NCI-H1436 treated with DMSO at 0.1 percent for 48 hours (cell line): ENCODE data around the gene CMSS1.

ENCODE experiments used
- DNase-seq: peaks from one replicate; lab custom pipeline; 2025; lab: John Stamatoyannopoulos, UW

CMSS1 gene

GRCh38 chr3:99960123-99960878, 142.6 kb downstream of the CMSS1 start:
- DNase-seq, result no peak

- no peak for DNase-seq
Observed at GRCh38 chr3:99960941-99961340, 143.3 kb downstream of the CMSS1 start.

GRCh38 chr3:99961756-99962515, 144.3 kb downstream of the CMSS1 start:
- no peak for DNase-seq

GRCh38 chr3:99962703-99963102, 145.0 kb downstream of the CMSS1 start:
- DNase-seq, result no peak

- no peak for DNase-seq
Observed at GRCh38 chr3:99965077-99965476, 147.4 kb downstream of the CMSS1 start.

- DNase-seq, result no peak
Observed at GRCh38 chr3:99965681-99966408, 148.2 kb downstream of the CMSS1 start.

GRCh38 chr3:99966662-99967416, 149.2 kb downstream of the CMSS1 start:
- DNase-seq, result no peak

GRCh38 chr3:99967796-99968195, 150.1 kb downstream of the CMSS1 start:
- no peak for DNase-seq

- DNase-seq, result no peak
Observed at GRCh38 chr3:99969136-99969535, 151.5 kb downstream of the CMSS1 start.

GRCh38 chr3:99970198-99970597, 152.5 kb downstream of the CMSS1 start:
- DNase-seq, result no peak

GRCh38 chr3:99971761-99972160, 154.1 kb downstream of the CMSS1 start:
- no peak for DNase-seq

- no peak for DNase-seq
Observed at GRCh38 chr3:99972380-99973104, 154.9 kb downstream of the CMSS1 start.

- DNase-seq, result no peak
Observed at GRCh38 chr3:99974989-99975388, 157.3 kb downstream of the CMSS1 start.

- no peak for DNase-seq
Observed at GRCh38 chr3:99976584-99976983, 158.9 kb downstream of the CMSS1 start.

- DNase-seq, result no peak
Observed at GRCh38 chr3:99978221-99978620, 160.6 kb downstream of the CMSS1 start.

GRCh38 chr3:99980606-99981005, 162.9 kb downstream of the CMSS1 start:
- DNase-seq, result no peak

- DNase-seq, result no peak
Observed at GRCh38 chr3:99981138-99981537, 163.5 kb downstream of the CMSS1 start.

- DNase-seq, result no peak
Observed at GRCh38 chr3:99982650-99983049, 165.0 kb downstream of the CMSS1 start.

GRCh38 chr3:99984139-99984538, 166.5 kb downstream of the CMSS1 start:
- DNase-seq, result no peak

GRCh38 chr3:99984668-99985067, 167.0 kb downstream of the CMSS1 start:
- DNase-seq, result no peak

GRCh38 chr3:99990179-99990578, 172.5 kb downstream of the CMSS1 start:
- DNase-seq, result no peak
